GM12878 (cell line): ENCODE results near the gene DIS3L2. TPM values are rescaled to one million over a fixed set of nuclear protein-coding genes. Genes with fewer than 3 reads are reported as not detected.

Experiments
- ATAC-seq: fragments of 200-7000 bp; cut with Tn5 transposase; 3 replicates; pipeline ENCODE4 v1.9.1; 2020; ENCODE audit warnings: mild to moderate bottlenecking, moderate library complexity
- BruUV-seq: library from RNA; stranded (reverse); fragments of 400-500 nt; replicated peaks from 2 replicates; lab custom pipeline; 2021; lab: Mats Ljungman, UMichigan
- CTCF ChIA-PET: fragments of 300-600 bp; sonication (Branson Sonifier 250); formaldehyde crosslinking; extraction: SDS; loops from one replicate; lab custom pipeline; 2021; ENCODE audit warnings: inconsistent platforms; lab: Yijun Ruan, JAX
- POLR2A ChIA-PET: fragments of 350-600 bp; formaldehyde crosslinking; extraction: SDS; loops from one replicate; lab custom pipeline; 2021; ENCODE audit warnings: inconsistent platforms; lab: Charles Lee
- RAD21 ChIA-PET: fragments of 300-600 bp; sonication (Branson Sonifier 250); formaldehyde crosslinking; loops from one replicate; lab custom pipeline; 2023; ENCODE audit warnings: antibody characterized with exemption; ENCODE audit not compliant: unreplicated experiment; lab: Charles Lee
- SMC1A ChIA-PET: fragments of 300-600 bp; sonication (Branson Sonifier 250); formaldehyde crosslinking; loops from one replicate; lab custom pipeline; 2023; ENCODE audit not compliant: unreplicated experiment, uncharacterized antibody; lab: Charles Lee
- DNase-seq: peaks from one replicate; pipeline ENCODE4 v3.0.0-alpha.2; 2011; ENCODE audit warnings: low read depth, low spot score
- FAIRE-seq: peaks from 3 replicates; lab custom pipeline; 2011; peaks lifted over from hg19 to GRCh38; lab: Jason Lieb, UNC
- H2AFZ ChIP-seq: 2 replicates; pipeline ENCODE4 v1.6.0; 2011; ENCODE audit warnings: low read depth, low read length, control low read depth; ENCODE audit not compliant: control insufficient read depth
- H3K27ac ChIP-seq: 2 replicates; pipeline ENCODE4 v1.5.1; 2011; ENCODE audit warnings: control low read depth; ENCODE audit not compliant: control insufficient read depth, insufficient read depth
- H3K27me3 ChIP-seq, 2 experiments: replicated peaks in 1 of 2; 2 replicates each; pipeline versions ENCODE4 v1.6.0 to v1.6.1; 2011; ENCODE audit warnings: low read length in 1 of 2; ENCODE audit not compliant: control insufficient read depth in 2 of 2, insufficient read depth in 2 of 2
- H3K36me3 ChIP-seq, 2 experiments: 2 replicates each; pipeline ENCODE4 v1.5.1; 2011; ENCODE audit warnings: low read length in 1 of 2; ENCODE audit not compliant: control insufficient read depth in 2 of 2, insufficient read depth in 2 of 2
- H3K4me1 ChIP-seq: 2 replicates; pipeline ENCODE4 v1.6.1; 2011; ENCODE audit warnings: mild to moderate bottlenecking, low read length, moderate library complexity, mixed read lengths; ENCODE audit not compliant: control insufficient read depth, insufficient read depth
- H3K4me2 ChIP-seq: 2 replicates; pipeline ENCODE4 v1.6.0; 2011; ENCODE audit warnings: control low read depth; ENCODE audit not compliant: control insufficient read depth, insufficient read depth
- H3K4me3 ChIP-seq: fragments of 200-600 bp; sonication (generic); 2 replicates; pipeline ENCODE4 v1.5.1; 2016
- H3K79me2 ChIP-seq: 2 replicates; pipeline ENCODE4 v1.6.0; 2011; ENCODE audit warnings: low read length; ENCODE audit not compliant: control insufficient read depth, insufficient read depth
- H3K9ac ChIP-seq: 2 replicates; pipeline ENCODE4 v1.8.0; 2011; ENCODE audit warnings: low read length, control low read depth, mixed read lengths; ENCODE audit not compliant: control insufficient read depth, insufficient read depth
- H3K9me3 ChIP-seq: replicated peaks from 3 replicates; pipeline ENCODE4 v1.5.1; 2011; ENCODE audit warnings: mild to moderate bottlenecking, low read length; ENCODE audit not compliant: control insufficient read depth, insufficient read depth
- H4K20me1 ChIP-seq: 2 replicates; pipeline ENCODE4 v1.6.0; 2011; ENCODE audit not compliant: control insufficient read depth, insufficient read depth
- FOXM1 ChIP-seq: IDR thresholded peaks from 2 replicates; pipeline ENCODE4 v1.6.1; 2012; ENCODE audit warnings: low read depth, mild to moderate bottlenecking, inconsistent platforms, low read length, moderate library complexity
- HDAC2 ChIP-seq: fragments of 200-600 bp; sonication (generic); IDR thresholded peaks from 2 replicates; pipeline ENCODE4 v1.6.1; 2017
- HDAC6 ChIP-seq: fragments of 200-600 bp; sonication (generic); IDR thresholded peaks from one replicate; pipeline ENCODE4 v1.8.0; 2017; ENCODE audit warnings: antibody characterized with exemption; ENCODE audit not compliant: unreplicated experiment
- MTA3 ChIP-seq: IDR thresholded peaks from 2 replicates; pipeline ENCODE4 v1.6.1; 2012; ENCODE audit warnings: low read length, inconsistent platforms, borderline replicate concordance
- MYC ChIP-seq: IDR thresholded peaks from 2 replicates; pipeline ENCODE4 v1.6.1; 2011; ENCODE audit warnings: mild to moderate bottlenecking, low read length, moderate library complexity, inconsistent platforms; ENCODE audit not compliant: insufficient read depth, insufficient replicate concordance, insufficient read length, severe bottlenecking
- POLR2AphosphoS2 ChIP-seq: IDR thresholded peaks from 2 replicates; pipeline ENCODE4 v1.6.1; 2011; ENCODE audit warnings: low read depth, mild to moderate bottlenecking, low read length, improper control_type of control experiment, moderate library complexity
- ZBED1 ChIP-seq: IDR thresholded peaks from 2 replicates; pipeline ENCODE4 v1.6.1; 2016; ENCODE audit warnings: borderline replicate concordance
- ZNF384 ChIP-seq: IDR thresholded peaks from 2 replicates; pipeline ENCODE4 v1.6.1; 2012; ENCODE audit warnings: low read depth, mild to moderate bottlenecking, low read length, improper control_type of control experiment, borderline replicate concordance
- WGBS: methylation state at CpG from one replicate; pipeline ENCODE4 v1.1.6; 2016; ENCODE audit warnings: low lambda C conversion rate; ENCODE audit not compliant: insufficient replicate concordance, insufficient coverage; ENCODE audit errors: missing lambda C conversion rate; 5-methylcytosine and 5-hydroxymethylcytosine counted together
- in situ Hi-C: fragments of 300-500 bp; cut with MboI; formaldehyde crosslinking; loops from 9 replicates; pipeline ENCODE4 v1.14.3; 2018; ENCODE audit warnings: mixed read lengths
- intact Hi-C: fragments of 100-400 bp; cut with micrococcal nuclease; formaldehyde crosslinking; loops from one replicate; pipeline ENCODE4 v1.14.2; 2022; ENCODE audit not compliant: unreplicated experiment
- polyA plus RNA-seq, 11 experiments: library from polyadenylated mRNA; depleted of rRNA in 4 of 11; unstranded in 6 of 11; stranded (reverse) in 5 of 11; fragments of >200 nt; fragmentation: Nextera tagmentation in 4 of 11; fragmentation: Illumina TruSeq in 1 of 11; extraction: Ambion mirVana in 4 of 11; extraction: Trizol in 1 of 11; gene quantifications; 1 replicate in 1 of 11; 2 replicates in 10 of 11; pipeline versions ENCODE4 v1.2.1 to v1.2.3, GENCODE V29; 2011 to 2016; ENCODE audit warnings: inconsistent platforms in 2 of 11, missing spikeins in 2 of 11, low read depth in 1 of 11
- total RNA-seq, 4 experiments: library from RNA; depleted of rRNA in 3 of 4; stranded (reverse); fragments of >200 nt in 3 of 4; fragmentation: Illumina TruSeq in 1 of 4; extraction: Trizol in 1 of 4; gene quantifications; 2 replicates each; pipeline versions ENCODE4 v1.2.1 to v1.2.3, GENCODE V29; 2013 to 2021
- TF ChIP-seq, protein P1 (sequence below): IDR thresholded peaks from 2 replicates; pipeline ENCODE4 v1.6.1; 2011; ENCODE audit warnings: low read depth, low read length, improper control_type of control experiment, borderline replicate concordance
- TF ChIP-seq, protein P2 (sequence below): IDR thresholded peaks from 2 replicates; pipeline ENCODE4 v1.6.1; 2011; ENCODE audit warnings: mild to moderate bottlenecking, low read depth, low read length, moderate library complexity; ENCODE audit not compliant: insufficient replicate concordance
- TF ChIP-seq, protein P3 (sequence below): fragments of 450-650 bp; IDR thresholded peaks from 2 replicates; pipeline ENCODE4 v1.6.1; 2016; ENCODE audit warnings: mild to moderate bottlenecking
- TF ChIP-seq, protein P4 (sequence below): fragments of 450-650 bp; formaldehyde crosslinking; IDR thresholded peaks from 2 replicates; pipeline ENCODE4 v1.4.0; 2020; ENCODE audit warnings: mild to moderate bottlenecking, moderate library complexity
- TF ChIP-seq, protein P5 (sequence below): fragments of 450-650 bp; IDR thresholded peaks from 2 replicates; pipeline ENCODE4 v1.6.1; 2014; ENCODE audit warnings: mild to moderate bottlenecking
- TF ChIP-seq, protein P6 (sequence below): fragments of 150-350 bp; IDR thresholded peaks from 2 replicates; pipeline ENCODE4 v1.6.1; 2014; ENCODE audit warnings: mild to moderate bottlenecking, low read depth, low read length

Gene DIS3L2
- total and polyA plus RNA-seq, 10 of the 15 experiments (the other 5 are each of a cell fraction or from before 2014, with no cell fraction given), result 3.5 to 27.1 (median 16.0) TPM

DNA sequence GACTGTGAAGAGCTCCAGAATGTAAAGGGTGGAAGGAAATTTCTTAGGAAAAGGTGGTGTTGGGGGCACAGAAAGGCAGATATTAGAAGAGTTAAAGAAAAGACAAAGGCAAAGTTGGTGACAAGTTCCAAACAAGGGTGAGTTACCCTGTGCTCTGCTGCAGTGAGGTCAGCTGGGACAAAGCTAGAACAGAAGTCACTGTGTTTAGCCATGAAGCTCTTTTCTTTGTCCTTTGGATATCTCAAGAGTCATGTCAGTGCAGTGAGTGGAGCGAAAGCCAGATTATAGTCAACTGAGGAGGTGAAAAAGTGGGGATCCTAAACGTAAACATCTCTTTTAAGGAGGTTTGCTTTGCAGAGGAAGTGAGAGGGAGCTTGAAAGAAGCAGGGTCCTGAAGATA is 229.3 kb downstream of the DIS3L2 start:
- Histone ChIP-seq H3K4me2 (no peak overlapping the region), H2AFZ (no peak overlapping the region), H3K27me3 (no peaks in the 10 kb centered on the region), H3K36me3 (no peaks in the 10 kb centered on the region; a peak in 1 of 4 replicates), H3K27ac (no peak overlapping the region), H3K79me2 (no peaks in the 10 kb centered on the region), H3K9me3 (peaks cover 1% of the 10 kb centered on the region; the same call in 1 of the 3 replicates), H3K9ac (no peak overlapping the region), H4K20me1 (no peaks in the 10 kb centered on the region), H3K4me3 (no peak overlapping the region), H3K4me1 (no peaks in the 10 kb centered on the region)
- SMC1A ChIA-PET, result no interaction called here
- RAD21 ChIA-PET, result no interaction called here
- WGBS, result 93% methylated on average over 2 of the region's 2 CpGs
- intact Hi-C loops, result no loop called here
- CTCF ChIA-PET, result interaction anchor here (1.2 to 1.4 kb wide), 2 partner anchors 16 to 20 kb away, joined by 3 read pairs; no protein-coding TSS in a partner anchor
- in situ Hi-C loops, result no loop called here
- POLR2A ChIA-PET, result interaction anchor here (0.5 kb wide), 1 partner anchor 197 kb away, joined by 3 read pairs; no protein-coding TSS in a partner anchor
- FAIRE-seq, result no peak
- BruUV-seq, result no TSS peak
- DNase-seq, result no peak
- no peak for ATAC-seq
- TF ChIP-seq ZNF384 (no peak), MTA3 (no peak), POLR2AphosphoS2 (no peak), HDAC6 (no peak), HDAC2 (no peak), ZBED1 (no peak), MYC (no peak), FOXM1 (no peak)
- TF ChIP-seq, protein P1, sequence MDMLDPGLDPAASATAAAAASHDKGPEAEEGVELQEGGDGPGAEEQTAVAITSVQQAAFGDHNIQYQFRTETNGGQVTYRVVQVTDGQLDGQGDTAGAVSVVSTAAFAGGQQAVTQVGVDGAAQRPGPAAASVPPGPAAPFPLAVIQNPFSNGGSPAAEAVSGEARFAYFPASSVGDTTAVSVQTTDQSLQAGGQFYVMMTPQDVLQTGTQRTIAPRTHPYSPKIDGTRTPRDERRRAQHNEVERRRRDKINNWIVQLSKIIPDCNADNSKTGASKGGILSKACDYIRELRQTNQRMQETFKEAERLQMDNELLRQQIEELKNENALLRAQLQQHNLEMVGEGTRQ, result no peak
- TF ChIP-seq, protein P2, sequence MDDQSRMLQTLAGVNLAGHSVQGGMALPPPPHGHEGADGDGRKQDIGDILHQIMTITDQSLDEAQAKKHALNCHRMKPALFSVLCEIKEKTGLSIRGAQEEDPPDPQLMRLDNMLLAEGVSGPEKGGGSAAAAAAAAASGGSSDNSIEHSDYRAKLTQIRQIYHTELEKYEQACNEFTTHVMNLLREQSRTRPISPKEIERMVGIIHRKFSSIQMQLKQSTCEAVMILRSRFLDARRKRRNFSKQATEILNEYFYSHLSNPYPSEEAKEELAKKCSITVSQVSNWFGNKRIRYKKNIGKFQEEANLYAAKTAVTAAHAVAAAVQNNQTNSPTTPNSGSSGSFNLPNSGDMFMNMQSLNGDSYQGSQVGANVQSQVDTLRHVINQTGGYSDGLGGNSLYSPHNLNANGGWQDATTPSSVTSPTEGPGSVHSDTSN, result no peak
- TF ChIP-seq, protein P3, sequence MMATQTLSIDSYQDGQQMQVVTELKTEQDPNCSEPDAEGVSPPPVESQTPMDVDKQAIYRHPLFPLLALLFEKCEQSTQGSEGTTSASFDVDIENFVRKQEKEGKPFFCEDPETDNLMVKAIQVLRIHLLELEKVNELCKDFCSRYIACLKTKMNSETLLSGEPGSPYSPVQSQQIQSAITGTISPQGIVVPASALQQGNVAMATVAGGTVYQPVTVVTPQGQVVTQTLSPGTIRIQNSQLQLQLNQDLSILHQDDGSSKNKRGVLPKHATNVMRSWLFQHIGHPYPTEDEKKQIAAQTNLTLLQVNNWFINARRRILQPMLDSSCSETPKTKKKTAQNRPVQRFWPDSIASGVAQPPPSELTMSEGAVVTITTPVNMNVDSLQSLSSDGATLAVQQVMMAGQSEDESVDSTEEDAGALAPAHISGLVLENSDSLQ, result no peak
- TF ChIP-seq, protein P4, sequence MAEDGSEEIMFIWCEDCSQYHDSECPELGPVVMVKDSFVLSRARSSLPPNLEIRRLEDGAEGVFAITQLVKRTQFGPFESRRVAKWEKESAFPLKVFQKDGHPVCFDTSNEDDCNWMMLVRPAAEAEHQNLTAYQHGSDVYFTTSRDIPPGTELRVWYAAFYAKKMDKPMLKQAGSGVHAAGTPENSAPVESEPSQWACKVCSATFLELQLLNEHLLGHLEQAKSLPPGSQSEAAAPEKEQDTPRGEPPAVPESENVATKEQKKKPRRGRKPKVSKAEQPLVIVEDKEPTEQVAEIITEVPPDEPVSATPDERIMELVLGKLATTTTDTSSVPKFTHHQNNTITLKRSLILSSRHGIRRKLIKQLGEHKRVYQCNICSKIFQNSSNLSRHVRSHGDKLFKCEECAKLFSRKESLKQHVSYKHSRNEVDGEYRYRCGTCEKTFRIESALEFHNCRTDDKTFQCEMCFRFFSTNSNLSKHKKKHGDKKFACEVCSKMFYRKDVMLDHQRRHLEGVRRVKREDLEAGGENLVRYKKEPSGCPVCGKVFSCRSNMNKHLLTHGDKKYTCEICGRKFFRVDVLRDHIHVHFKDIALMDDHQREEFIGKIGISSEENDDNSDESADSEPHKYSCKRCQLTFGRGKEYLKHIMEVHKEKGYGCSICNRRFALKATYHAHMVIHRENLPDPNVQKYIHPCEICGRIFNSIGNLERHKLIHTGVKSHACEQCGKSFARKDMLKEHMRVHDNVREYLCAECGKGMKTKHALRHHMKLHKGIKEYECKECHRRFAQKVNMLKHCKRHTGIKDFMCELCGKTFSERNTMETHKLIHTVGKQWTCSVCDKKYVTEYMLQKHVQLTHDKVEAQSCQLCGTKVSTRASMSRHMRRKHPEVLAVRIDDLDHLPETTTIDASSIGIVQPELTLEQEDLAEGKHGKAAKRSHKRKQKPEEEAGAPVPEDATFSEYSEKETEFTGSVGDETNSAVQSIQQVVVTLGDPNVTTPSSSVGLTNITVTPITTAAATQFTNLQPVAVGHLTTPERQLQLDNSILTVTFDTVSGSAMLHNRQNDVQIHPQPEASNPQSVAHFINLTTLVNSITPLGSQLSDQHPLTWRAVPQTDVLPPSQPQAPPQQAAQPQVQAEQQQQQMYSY, result no peak
- TF ChIP-seq, protein P5, sequence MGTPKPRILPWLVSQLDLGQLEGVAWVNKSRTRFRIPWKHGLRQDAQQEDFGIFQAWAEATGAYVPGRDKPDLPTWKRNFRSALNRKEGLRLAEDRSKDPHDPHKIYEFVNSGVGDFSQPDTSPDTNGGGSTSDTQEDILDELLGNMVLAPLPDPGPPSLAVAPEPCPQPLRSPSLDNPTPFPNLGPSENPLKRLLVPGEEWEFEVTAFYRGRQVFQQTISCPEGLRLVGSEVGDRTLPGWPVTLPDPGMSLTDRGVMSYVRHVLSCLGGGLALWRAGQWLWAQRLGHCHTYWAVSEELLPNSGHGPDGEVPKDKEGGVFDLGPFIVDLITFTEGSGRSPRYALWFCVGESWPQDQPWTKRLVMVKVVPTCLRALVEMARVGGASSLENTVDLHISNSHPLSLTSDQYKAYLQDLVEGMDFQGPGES, result no peak
- TF ChIP-seq, protein P6, sequence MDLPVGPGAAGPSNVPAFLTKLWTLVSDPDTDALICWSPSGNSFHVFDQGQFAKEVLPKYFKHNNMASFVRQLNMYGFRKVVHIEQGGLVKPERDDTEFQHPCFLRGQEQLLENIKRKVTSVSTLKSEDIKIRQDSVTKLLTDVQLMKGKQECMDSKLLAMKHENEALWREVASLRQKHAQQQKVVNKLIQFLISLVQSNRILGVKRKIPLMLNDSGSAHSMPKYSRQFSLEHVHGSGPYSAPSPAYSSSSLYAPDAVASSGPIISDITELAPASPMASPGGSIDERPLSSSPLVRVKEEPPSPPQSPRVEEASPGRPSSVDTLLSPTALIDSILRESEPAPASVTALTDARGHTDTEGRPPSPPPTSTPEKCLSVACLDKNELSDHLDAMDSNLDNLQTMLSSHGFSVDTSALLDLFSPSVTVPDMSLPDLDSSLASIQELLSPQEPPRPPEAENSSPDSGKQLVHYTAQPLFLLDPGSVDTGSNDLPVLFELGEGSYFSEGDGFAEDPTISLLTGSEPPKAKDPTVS, result no peak
